NCI-H2029 (cell line): Measurements from ENCODE around the gene MYO3B.

Experiments used
- DNase-seq: peaks from one replicate; lab custom pipeline; 2025; lab: John Stamatoyannopoulos, UW

Gene MYO3B

GRCh38 chr2:170177950-170178781 lies at the start of gene MYO3B:
Gene MYO3B (plus strand): TSS chr2:170178147. CDS start chr2:170178288, 141 bp downstream.
- peak; percentile 27 for DNase-seq

- DNase-seq: no peak
These were observed 38.5 kb upstream of the MYO3B start for GRCh38 chr2:170139276-170139967.

GRCh38 chr2:170140561-170140960 lies 37.4 kb upstream of the MYO3B start:
- DNase-seq: no peak

DNA sequence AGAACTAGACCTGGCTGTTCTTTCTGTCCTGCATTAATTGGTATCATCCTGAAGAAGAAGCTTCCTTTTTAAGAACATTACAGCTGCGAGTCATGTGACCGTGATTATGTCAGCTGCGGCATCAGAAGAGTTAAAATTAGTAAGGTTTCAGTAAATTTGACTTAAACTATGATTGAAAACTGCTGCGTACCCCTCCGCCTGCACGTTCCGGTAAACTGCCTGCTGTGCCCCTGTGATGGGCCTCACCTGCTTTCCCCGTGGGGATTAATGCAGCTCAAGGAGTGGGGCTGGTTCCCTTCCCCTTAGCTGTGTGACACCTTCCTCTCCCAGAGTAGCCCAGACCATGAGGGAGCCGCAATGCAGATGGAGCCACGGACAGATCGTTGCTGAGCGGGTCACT lies 36.1 kb upstream of the MYO3B start:
- DNase-seq: no peak

DNA sequence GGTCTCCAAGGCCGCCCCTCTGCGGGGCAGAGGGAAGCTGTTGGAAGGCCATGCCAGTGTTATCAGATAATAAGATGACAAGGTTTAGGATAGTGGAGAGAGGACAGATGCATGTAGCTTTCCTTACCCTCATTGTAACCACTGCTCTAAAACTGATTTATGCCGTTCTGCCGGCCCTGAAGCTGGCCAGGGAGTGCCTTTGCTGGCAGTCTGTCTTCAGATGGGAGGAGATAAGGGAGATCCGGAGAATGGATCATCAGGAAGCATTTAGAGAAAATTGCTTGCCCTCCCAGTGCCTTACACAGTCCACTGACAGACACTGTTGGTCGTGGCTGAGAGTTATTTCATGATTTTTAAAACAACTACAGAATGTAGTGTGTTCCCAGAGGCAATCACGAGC lies 35.4 kb upstream of the MYO3B start:
- no peak for DNase-seq

- DNase-seq: no peak
These were observed 34.8 kb upstream of the MYO3B start for GRCh38 chr2:170143045-170143717.

GRCh38 chr2:170144761-170145160 lies 33.2 kb upstream of the MYO3B start:
- DNase-seq: no peak

DNA sequence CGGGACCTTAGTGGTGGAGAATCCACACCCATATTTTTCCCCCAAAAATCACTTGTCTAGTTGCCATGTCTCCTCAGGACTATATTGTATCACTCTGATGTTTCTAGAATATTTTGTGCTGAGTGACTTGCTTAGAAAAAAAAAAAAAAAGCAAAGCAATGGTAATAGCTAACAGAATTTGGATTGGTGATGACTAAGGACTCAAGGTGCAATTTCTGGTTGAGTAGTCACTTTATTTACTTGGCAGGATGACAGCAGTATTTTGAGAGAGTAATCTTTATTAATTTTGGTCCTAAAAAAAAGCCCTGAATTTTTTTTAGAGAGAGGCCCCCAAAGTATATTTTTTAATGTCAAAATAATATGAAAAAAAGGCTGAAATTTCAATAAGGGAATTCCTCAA lies 32.8 kb upstream of the MYO3B start:
- DNase-seq: no peak

DNA sequence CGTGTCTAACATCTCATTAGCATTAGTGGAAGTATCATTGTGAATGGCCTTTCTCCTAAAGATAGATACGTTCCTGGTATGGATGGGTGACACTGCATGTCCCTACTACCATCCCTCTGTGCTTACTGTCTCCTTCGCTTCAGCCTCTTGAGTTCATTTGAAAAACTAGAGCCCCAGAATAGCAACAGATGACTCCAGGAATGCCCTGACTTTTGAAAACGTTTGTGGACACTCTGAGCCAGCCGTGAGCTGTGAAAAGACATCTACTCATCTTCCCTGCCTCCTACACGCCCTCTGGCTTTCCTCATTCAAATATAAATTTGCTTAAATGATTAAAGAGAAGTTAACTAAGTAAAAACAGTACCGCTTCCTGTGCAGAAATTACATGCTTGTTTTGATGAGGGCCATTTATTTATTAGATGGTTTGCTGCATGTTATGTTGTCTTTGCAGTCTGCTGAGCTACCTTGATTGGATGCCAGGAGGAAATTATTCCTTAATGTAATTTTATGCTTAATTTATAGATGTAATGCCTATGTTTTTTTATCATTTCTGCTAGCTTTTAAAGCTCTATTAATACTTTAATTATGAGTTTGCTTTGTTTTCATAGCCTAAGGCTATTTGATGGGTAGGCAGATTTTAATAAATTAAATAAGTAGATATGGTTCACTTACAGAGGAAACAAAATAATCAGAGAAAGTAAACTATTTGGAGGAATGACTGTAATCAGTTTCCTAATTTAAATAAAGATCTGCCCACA lies 32.1 kb upstream of the MYO3B start:
- DNase-seq: no peak

- no peak for DNase-seq
These were observed 31.2 kb upstream of the MYO3B start for GRCh38 chr2:170146784-170147183.

GRCh38 chr2:170147576-170147975 lies 30.4 kb upstream of the MYO3B start:
- DNase-seq: no peak

DNA sequence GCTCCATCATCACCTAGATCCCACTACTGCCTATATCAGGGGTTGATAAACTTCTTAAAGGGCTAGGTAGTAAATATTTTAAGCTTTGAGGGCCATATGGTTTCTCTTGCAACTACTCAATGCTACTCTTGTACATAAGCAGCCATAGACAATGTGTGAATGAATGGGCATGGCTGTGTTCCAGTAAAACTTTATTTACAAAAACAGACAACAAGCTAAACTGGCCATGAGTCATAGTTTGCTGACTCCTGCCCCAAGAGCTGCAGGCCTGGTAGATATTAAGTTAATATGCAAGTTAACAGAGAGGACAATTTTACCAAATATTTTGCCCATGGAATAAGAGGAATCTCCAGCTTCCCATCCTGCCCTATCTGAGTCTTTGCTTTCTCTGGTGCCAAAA lies 29.8 kb upstream of the MYO3B start:
- no peak for DNase-seq

DNA sequence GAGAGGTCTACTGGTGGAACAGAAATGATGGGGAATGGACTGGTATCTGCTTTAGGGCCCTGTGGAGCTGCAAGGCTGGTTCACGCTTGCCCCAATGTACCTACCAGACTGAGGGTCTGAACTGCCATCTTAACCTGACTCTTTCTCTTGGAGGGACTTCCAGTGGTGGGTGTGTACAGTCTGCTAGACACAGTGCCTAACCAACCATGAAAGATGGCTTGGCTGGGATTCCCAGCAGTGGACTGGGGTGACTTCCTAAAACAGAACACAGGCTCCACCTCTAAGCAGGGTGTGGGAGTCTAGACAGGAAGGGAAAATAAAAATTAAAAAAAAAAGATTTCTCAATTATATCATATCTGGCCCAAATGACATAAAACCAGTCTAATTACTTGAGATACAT lies 25.5 kb upstream of the MYO3B start:
- no peak for DNase-seq

DNA sequence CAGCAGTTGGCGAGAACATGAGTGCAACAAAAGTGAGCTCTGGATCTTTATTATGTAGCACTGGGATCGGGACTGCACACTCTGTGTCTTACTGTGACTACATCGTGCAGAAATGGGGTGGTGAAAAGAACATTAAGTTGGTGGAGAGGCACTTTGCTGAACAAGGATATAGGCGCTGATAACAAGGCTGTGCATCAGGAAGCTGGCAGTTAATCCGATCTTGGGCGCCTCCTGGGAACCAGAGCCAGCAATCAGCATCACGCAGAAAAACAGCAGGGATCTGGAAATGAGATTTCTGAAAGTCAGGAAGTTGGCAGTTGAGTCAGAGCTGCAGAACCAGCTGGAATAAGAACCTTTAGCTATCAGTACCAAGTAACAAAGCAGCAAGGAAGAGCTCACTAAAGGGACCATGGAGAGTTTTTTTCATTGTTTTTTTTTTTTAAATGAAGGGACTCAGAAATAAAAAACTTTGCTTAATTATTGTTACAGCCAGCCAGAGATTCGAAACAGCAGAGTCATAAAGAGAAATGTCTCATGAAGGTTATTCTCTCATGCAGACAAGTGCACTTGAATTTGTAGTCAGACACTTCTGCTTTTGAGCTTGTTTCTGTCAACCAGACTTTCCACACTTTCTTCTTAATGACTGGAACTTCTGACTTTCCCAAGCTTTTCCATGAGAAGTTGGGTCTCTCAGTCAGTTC lies 22.8 kb upstream of the MYO3B start:
- peak; percentile 1 for DNase-seq

GRCh38 chr2:170155723-170156253 lies 22.2 kb upstream of the MYO3B start:
- DNase-seq: no peak

DNA sequence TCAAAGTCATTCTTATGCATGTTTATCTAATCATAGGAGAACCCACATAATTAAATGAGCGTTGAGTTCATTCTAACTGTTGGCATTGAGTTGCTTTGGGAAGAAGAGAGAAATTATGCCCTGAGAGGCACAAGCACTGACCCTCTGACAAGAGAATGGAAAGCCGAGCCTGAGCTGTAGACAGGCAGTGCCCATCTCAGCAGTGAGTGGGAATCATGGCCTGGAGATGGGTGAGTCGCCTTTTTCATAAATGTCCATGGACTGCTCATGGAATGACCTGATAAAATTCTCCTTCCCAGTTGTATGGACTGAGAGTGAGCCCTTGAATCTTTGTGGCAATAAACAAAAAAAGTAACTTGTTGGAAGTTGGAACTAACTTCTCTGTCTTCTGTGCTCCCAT lies 21.4 kb upstream of the MYO3B start:
- no peak for DNase-seq

- DNase-seq: no peak
These were observed 20.8 kb upstream of the MYO3B start for GRCh38 chr2:170157025-170157684.

DNA sequence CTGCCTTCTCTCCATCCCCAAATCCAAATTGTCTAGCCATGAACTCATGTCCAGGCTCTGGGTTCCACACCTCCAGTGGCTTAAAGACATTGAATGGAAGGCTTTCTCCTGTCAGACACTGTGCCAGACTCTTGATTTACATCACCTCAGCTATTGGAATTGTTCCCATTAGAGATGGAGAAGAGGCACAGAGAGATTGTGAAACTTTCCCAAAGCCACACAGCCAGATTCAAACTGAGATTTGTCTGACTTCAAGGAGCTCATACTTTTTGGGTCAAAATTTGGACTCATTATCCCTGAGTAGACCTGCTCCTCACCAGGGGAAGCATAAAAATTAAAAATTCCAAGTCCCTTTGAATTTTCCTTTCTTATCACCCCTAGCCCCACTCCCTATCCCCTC lies 18.9 kb upstream of the MYO3B start:
- DNase-seq: no peak

DNA sequence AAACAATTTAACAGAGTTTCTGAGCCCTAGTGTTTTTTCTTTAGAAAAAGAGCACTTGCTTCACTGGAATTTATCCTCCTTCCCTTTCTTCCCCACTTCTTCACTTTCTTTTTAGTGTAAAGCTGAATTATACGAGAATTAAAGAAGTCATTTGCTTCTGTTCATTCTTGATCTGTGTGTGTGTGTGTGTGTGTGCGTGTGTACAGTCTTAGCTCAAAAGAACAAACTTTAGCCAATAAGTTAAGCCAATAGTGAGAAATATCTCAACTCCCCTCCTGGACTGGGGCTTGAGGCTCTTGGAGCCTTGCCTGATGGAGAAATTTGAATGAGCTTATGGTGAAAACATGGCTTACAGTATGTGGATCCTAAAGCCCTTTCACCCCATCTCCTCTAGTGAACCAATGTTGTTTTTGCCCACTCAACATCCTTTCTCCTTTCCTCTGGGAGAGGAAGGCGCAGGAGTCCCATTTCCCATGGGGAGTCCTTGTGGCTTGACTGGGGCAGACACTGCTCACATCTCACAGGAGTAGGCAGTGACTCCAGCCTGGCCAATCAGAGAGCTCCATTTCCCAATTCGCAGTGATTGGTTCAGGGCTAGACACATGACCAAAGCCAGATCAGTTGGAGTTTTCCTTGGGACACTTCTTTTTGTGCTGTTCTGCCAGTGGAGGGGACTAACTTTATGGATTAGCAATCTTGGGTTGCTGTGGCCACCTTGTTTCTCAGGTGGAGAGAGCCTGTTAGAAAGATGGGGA lies 16.3 kb upstream of the MYO3B start:
- no peak for DNase-seq

- DNase-seq: no peak
These were observed 15.7 kb upstream of the MYO3B start for GRCh38 chr2:170162271-170162632.
